Left kidney (tissue), 2 donors: ENCODE results near the gene CITED2. TPM values are rescaled to one million over a fixed set of nuclear protein-coding genes. Genes with fewer than 3 reads are reported as not detected.

Source experiments
- DNase-seq: peaks from one replicate; pipeline ENCODE4 v3.0.0-alpha.2; 2013
- polyA plus RNA-seq: library from polyadenylated mRNA; unstranded; fragments of 120-200 nt; gene quantifications from one replicate; pipeline ENCODE4 v1.2.1, GENCODE V29; 2013; ENCODE audit not compliant: insufficient read length

The CITED2 gene
- polyA plus RNA-seq, 1 donor, result 142 TPM

DNA sequence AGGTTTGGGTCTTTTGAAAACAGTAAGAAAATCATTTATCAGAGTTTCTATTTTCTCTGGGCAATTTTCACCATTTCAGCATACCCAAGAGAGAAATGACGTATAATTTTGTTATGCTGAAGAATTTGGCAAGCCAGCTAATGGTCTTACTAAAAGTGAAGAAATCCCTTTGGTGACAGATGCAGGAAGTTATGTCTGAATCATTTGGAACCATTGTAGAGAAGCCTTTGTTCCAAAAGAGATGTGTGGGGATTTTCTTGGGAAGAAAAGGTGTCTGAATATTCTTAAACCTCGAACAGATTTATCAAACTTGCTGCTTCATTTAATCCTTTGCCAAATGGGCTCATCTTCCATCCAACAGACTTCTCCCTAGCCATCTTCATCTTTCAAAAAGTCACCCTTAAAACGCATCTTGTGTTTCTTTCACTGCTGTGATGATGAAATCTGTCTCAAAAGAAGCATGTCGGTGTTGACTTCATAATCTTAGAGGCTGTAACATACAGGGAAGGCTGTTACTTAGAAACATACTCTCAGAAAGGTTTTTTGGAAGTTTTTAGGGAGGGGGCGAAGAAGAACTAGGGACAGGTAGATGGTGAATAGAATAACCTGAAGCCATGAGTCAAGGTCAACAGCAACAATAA is 39.5 kb downstream of the CITED2 start:
- DNase-seq, result no peak

DNA sequence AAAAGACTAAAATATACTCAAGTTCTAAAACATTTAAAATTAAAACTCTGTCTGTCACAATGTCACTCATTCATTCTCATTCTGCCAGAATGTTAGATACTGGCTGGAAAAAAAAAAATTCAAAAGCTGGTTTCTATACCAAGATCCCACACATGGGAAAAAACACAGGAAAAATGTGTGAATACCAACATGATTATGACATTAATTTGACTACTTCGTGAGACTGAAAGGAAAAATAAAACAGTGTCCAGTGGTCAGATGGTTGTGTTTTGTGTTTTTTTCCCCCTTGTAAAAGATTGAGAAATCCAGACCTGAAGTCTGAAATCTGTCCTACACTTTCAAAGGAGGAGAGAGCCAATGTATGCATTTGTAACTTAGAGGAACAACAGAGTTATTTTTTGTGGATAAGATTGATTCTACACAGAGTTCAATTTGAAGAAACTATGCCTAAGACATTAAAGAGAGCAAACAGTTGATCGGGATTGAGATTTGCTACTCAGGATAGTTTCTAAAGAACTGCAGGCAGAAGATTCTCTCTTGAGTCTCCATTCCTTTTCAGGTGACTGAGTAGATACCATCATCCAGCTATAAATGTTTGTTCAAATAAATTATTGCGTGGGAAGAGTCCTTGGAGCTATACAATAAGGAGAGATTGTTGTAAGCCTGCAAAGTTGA is 43.5 kb downstream of the CITED2 start:
- DNase-seq, result no peak

DNA sequence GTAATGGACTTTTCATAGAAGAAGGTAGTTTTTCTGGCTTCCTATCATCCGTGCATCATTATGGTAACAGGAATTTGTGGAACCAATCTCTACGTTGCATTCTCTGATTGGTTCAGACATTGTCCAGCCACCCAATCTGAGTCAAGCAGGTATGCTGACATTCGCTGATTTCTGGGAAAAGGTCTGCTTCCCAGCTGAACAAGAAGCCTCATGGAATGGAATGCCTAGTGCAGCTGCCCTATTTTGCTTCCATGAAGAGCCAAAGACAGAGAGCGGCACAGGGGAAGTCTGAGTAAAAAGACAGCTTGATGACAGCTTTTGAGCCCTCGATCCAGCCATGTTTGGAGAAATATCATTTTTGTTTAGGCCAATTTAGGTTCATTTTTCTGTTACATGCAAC is 44.1 kb downstream of the CITED2 start:
- no peak for DNase-seq

DNA sequence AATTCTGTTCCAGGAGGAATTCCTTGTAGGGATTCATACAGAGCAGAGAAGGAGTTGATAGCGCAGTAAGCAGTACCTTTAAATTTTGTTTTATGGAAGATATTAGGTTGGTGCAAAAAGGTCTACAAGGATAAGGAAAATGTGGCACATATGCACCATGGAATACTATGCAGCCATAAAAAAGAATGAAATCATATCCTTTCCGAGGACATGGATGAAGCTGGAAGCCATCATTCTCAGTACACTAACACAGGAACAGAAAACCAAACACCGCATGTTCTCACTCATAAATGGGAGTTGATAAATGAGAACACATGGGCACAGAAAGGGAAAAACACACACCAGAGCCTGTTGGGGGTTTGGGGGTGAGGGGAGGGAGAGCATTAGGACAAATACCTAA is 45.2 kb downstream of the CITED2 start:
- DNase-seq, result no peak

DNA sequence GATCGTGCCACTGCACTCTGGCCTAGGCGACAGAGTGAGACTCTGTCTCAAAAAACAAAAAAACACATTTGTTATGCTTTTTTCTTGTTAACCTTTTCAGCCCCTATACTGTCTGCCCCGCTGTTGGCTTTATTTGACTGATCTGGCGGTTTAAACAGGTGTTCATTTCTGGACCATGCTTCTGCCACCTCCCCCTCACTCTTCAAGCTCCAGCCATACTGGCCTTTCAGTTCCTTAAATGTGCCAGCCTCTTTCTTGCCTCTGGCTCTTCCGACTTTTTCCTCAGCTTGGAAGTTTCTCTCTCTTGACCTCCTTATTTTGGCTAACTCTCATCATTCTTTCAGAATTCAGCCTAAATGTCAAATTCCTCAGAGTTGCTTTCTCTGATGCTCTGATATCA is 47.4 kb downstream of the CITED2 start:
- no peak for DNase-seq

DNA sequence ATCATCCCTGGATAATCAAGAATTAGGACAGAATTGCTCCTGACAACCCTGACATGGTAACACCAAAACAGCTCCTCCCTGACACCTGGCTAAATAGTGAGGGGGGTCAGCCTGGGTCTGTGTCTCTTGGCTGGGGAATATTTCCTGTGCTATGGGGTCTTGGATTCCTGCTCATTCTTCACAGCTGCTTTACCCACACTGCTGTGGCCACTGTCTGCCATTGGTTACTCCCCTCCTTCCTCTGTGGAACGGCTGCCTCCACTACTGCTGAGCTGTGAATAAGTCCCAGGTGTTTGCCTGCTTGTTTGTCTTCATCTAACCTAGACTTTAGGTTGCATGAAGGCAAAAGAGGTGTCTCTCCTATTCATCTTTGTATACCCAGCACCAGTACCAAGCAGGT is 48.8 kb downstream of the CITED2 start:
- no peak for DNase-seq

DNA sequence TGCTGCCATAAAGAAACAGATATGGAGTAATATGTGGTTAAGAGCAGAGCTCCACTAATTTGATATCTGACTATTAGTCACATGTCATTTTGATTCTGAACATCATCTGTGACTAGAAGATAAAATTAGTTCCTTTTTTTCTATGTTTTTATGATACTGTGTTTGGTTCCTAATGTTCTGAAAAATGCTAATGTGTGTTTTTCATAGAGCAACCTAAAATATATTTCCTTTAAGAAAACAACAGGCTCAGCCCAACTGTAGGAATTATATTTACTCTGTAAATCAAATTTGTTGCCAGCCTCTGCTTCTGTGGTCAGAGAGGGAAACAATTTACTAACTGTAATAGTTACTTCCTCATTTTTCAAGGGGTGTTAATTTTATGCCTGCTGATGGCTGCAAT is 49.3 kb downstream of the CITED2 start:
- no peak for DNase-seq

- no peak for DNase-seq
These were observed 50.2 kb downstream of the CITED2 start for GRCh38 chr6:139324301-139324555.

- peak; percentile 55 for DNase-seq
These were observed 50.7 kb downstream of the CITED2 start for GRCh38 chr6:139323511-139324300.

Other genes with a start within 250 kb of the CITED2 start
- 16.8 TPM for gene HECA, start 239.6 kb downstream of the CITED2 start, polyA plus RNA-seq
- gene TXLNB, start 82.7 kb downstream of the CITED2 start, polyA plus RNA-seq, result 2.7 TPM